ENCODE results near the gene PVRIG.
"Not testable (repeated sequence)": the region's sequence is repeated elsewhere in the genome, so short reads cannot be mapped to it uniquely, and the experiment has no call there.

The PVRIG gene

DNA sequence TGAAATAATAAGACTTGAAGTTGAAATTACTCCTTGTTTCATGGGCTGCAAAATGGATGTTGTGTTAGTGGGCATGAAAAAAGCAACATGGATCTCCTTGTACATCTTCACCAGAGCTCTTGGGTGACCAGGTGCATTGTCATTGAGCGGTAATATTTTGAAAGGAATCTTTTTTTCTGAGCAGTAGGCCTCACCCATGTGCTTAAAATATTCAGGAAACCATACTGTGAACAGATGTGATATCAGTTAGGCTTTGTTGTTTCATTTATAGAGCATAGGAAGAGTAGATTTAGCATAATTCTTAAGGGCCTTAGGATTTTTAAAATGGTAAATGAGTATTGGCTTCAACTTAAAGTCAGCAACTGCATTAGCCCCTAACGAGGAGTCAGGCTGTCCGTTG lies 26.8 kb upstream of the PVRIG start:
- TF ChIP-seq, protein P1, sequence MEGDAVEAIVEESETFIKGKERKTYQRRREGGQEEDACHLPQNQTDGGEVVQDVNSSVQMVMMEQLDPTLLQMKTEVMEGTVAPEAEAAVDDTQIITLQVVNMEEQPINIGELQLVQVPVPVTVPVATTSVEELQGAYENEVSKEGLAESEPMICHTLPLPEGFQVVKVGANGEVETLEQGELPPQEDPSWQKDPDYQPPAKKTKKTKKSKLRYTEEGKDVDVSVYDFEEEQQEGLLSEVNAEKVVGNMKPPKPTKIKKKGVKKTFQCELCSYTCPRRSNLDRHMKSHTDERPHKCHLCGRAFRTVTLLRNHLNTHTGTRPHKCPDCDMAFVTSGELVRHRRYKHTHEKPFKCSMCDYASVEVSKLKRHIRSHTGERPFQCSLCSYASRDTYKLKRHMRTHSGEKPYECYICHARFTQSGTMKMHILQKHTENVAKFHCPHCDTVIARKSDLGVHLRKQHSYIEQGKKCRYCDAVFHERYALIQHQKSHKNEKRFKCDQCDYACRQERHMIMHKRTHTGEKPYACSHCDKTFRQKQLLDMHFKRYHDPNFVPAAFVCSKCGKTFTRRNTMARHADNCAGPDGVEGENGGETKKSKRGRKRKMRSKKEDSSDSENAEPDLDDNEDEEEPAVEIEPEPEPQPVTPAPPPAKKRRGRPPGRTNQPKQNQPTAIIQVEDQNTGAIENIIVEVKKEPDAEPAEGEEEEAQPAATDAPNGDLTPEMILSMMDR (IDR thresholded peaks at IDR 0.05; ENCODE audit: poor library complexity, severe bottlenecking) = no peak
- Histone ChIP-seq H3K36me3 (ENCODE audit: low read depth) (no peaks in the 10 kb centered on the region), H3K27ac (ENCODE audit: poor library complexity, severe bottlenecking) (no peak overlapping the region), H3K9me3 (ENCODE audit: severe bottlenecking) (no peaks in the 10 kb centered on the region), H3K27me3 (ENCODE audit: insufficient read depth, poor library complexity, severe bottlenecking) (no peaks in the 10 kb centered on the region), H3K4me1 (ENCODE audit: insufficient read depth, poor library complexity, severe bottlenecking) (no peaks in the 10 kb centered on the region), H3K4me3 (ENCODE audit: severe bottlenecking) (no peak overlapping the region)
- ATAC-seq (ENCODE audit: low read depth) = no peak
- DNase-seq (ENCODE audit: low spot score) = no peak

DNA sequence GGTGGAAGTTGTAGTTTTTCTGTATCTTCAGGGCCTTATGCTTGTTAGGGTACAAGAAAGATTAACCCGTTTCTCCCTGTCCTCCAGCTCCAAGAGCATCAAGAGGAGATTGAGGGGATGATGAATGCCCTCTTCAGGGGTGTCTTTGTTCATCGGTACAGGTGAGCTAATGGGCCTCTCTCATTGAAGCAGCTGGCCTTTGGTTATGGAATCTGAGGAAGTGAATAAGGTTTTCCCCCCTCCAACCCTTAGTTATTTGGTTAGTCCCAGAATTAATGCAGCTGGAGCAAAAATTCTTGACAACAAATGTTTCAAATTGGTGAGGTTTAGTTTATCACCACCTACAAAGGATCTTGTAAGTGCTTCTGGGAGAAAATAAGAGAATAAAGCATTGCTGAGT lies 24.5 kb upstream of the PVRIG start:
- DNase-seq (ENCODE audit: low spot score) (no peak), ATAC-seq (ENCODE audit: low read depth) (no peak)
- H3K4me1 ChIP-seq (ENCODE audit: insufficient read depth, poor library complexity, severe bottlenecking) = no peaks in the 10 kb centered on the region
- no peaks in the 10 kb centered on the region for H3K36me3 ChIP-seq (ENCODE audit: low read depth)
- no peaks in the 10 kb centered on the region for H3K27me3 ChIP-seq (ENCODE audit: insufficient read depth, poor library complexity, severe bottlenecking)
- no peaks in the 10 kb centered on the region for H3K9me3 ChIP-seq (ENCODE audit: severe bottlenecking)
- H3K4me3 ChIP-seq (ENCODE audit: severe bottlenecking) = no peak overlapping the region
- TF ChIP-seq, protein P1 (IDR thresholded peaks at IDR 0.05; ENCODE audit: poor library complexity, severe bottlenecking) = no peak
- H3K27ac ChIP-seq (ENCODE audit: poor library complexity, severe bottlenecking) = no peak overlapping the region

DNA sequence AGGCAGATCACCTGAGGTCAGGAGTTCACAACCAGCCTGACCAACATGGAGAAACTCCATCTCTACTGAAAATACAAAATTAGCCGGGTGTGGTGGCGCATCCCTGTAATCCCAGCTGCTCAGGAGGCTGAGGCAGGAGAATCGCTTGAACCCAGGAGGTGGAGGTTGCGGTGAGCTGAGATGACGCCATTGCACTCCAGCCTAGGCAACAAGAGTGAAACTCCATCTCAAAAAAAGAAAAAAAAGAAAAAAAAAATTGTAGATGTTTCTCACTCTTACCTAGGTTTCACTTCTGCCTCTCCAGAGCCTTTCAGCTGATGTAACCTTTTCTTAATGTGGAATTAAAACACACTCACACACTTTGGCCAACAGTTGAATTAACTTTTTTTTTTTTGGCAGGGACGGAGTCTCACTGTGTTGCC lies 23.8 kb upstream of the PVRIG start:
- not testable (repeated sequence) for H3K4me1 ChIP-seq (ENCODE audit: insufficient read depth, poor library complexity, severe bottlenecking)

DNA sequence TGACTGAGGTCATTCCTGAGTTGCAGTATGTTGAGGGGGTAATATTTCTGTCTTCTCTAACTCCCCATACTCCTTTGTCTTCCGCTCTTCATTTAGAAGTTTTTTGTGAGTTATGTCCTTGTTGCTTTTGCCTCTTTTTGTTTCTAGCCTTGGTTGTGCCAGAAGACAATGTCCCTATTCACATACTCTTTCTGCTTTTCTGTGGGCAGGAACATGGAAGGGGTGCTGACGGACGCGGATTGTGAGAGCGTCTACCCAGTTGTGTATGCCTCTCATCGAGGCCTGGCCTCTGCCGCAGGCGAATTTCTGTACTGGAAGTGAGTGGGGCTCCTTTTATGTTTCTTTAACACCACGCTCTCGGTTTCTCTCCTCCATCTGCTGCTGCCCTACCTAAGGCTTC lies 21.5 kb upstream of the PVRIG start:
- Histone ChIP-seq H3K27me3 (ENCODE audit: insufficient read depth, poor library complexity, severe bottlenecking) (no peaks in the 10 kb centered on the region), H3K4me1 (ENCODE audit: insufficient read depth, poor library complexity, severe bottlenecking) (no peaks in the 10 kb centered on the region), H3K27ac (ENCODE audit: poor library complexity, severe bottlenecking) (no peak overlapping the region), H3K36me3 (ENCODE audit: low read depth) (no peaks in the 10 kb centered on the region), H3K4me3 (ENCODE audit: severe bottlenecking) (no peak overlapping the region), H3K9me3 (ENCODE audit: severe bottlenecking) (no peaks in the 10 kb centered on the region)
- TF ChIP-seq, protein P1 (IDR thresholded peaks at IDR 0.05; ENCODE audit: poor library complexity, severe bottlenecking) = no peak
- DNase-seq (ENCODE audit: low spot score) = no peak
- ATAC-seq (ENCODE audit: low read depth) = no peak

More for the DNA sequence above, 23.8 kb upstream of the PVRIG start:
- DNase-seq (ENCODE audit: low spot score); H3K27me3 ChIP-seq (ENCODE audit: insufficient read depth, poor library complexity, severe bottlenecking); H3K36me3 ChIP-seq (ENCODE audit: low read depth); H3K4me3 ChIP-seq (ENCODE audit: severe bottlenecking); H3K9me3 ChIP-seq (ENCODE audit: severe bottlenecking); ATAC-seq (ENCODE audit: low read depth); H3K27ac ChIP-seq (ENCODE audit: poor library complexity, severe bottlenecking): not testable (repeated sequence)

DNA sequence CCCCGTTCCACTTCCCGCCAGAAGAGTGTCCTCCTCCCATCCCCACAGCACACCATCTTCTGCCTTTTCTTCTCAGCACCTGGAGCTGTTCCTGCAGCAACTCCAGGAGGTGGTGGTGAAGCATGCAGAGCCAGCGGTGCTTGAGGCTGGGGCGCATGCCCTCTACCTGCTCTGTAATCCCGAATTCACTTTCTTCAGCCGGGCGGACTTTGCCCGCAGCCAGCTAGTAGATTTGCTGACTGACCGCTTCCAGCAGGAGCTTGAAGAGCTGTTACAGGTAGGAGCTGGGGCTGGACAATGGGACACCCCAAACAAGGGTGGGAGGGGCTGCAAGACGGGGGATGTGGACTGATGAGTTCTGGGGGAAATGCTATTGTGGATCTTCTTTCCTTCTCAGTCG lies 19.1 kb upstream of the PVRIG start:
- Histone ChIP-seq H3K27me3 (ENCODE audit: insufficient read depth, poor library complexity, severe bottlenecking) (no peaks in the 10 kb centered on the region), H3K4me3 (ENCODE audit: severe bottlenecking) (no peak overlapping the region), H3K27ac (ENCODE audit: poor library complexity, severe bottlenecking) (no peak overlapping the region), H3K36me3 (ENCODE audit: low read depth) (no peaks in the 10 kb centered on the region), H3K4me1 (ENCODE audit: insufficient read depth, poor library complexity, severe bottlenecking) (no peaks in the 10 kb centered on the region), H3K9me3 (ENCODE audit: severe bottlenecking) (no peaks in the 10 kb centered on the region)
- DNase-seq (ENCODE audit: low spot score) = no peak
- ATAC-seq (ENCODE audit: low read depth) = no peak
- TF ChIP-seq, protein P1 (IDR thresholded peaks at IDR 0.05; ENCODE audit: poor library complexity, severe bottlenecking) = no peak
